ENCODE results near the gene NUDT14.

The NUDT14 gene

GRCh38 chr14:105158794-105159193 is 22.3 kb downstream of the NUDT14 start:
- no peak for DNase-seq

DNA sequence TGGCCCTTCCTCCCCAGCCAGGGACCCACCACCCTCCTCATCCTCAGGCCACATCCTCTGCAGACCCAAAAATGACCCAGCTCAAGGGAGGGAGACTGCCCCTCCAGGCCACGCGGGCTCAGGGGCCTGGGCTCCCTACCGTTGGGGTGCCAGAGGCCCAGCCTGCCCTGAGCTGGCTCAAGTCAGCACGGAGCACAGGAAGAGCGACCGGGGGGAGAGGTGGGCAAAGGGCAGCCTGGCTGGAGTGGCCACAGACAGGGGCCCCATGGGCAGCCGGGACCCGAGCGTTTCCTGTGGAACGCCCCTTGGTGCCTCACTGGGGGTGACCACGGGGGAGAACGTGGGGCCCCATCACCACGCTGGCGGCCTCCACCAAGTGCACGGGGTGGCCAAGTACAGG is 23.2 kb downstream of the NUDT14 start:
- no peak for DNase-seq

GRCh38 chr14:105156414-105157375 is 24.4 kb downstream of the NUDT14 start:
- no peak for DNase-seq

DNA sequence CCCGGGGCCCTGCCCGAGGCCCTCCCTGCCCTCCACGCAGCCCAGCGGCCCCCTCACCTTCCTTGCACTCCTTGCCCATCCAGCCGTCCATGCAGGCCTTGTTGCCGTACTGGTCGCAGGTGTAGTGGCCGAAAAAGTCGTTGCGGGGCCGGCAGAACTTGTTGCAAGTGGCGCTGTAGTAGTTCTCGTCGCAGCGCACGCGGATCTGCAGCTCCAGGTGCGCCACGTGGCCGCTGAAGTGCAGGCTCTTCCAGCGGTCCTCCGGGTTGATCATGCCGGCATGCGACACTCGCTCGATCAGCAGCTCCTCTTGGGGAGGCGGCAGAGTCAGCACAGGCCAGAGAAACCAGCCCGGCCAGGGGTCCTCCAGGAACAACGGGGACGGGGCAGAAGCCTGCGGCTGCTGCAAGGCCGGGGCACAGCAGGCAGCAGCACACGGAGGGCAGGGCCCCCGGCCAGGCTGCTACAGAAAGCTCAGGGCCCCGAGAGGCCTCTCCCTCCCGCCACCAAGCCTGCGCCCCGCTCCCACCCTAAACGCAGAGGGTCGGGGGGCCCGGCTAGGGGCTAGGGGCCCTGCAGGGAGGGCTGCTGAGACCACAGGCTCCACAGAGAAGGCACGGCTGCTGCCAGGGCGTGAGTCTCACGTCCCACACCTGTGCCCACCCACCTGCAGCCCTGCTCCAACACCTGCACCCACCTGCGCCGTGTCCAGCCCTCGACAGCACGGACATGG is 25.3 kb downstream of the NUDT14 start:
- no peak for DNase-seq

DNA sequence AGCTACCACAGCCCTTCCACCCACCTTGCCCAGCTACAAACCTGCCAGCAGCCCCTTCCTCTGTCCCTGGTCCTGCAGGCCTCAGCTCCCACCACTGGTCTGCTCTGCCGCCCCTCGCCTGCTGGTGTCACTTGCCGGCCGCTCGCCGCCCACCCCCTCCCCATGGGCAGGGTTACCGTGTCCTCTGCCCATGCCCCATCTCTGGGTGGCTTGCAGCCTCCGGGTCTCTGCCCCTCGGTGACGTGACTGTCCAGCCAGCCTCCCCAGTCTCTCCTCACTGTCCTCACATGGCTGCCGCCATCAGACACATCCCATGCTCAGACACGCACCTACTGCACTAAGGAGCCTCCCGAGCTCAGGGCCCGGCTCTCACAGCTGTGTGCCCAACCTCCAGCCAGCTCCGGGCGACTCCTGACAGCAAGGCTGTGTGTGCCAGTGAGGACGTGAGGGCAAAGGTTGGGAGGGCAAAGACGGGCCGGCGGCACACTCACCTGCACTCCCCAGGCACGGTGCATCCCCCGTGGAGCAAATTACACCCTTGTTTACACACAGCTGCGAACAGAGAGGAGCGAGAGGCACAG is 26.0 kb downstream of the NUDT14 start:
- no peak for DNase-seq

DNA sequence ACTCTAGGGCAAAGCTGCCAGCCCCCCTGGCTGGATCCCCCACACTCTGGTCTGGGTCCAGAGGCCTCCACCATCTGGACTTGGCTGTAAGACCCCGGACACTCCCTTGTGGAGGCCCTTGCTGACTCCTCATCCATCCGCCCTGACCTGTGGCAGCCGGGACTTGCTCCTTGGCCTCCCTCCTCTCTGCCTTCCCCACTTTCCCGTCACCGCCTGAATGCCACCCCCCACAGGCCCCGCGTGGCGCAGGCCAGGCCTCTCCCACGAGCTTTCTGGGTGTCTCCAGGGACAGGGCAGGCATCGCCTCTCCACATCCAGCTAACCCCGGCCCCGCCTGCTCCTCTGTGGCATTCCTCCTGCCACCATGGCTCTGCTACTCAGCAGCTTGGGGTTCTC is 26.6 kb downstream of the NUDT14 start:
- DNase-seq, result no peak

DNA sequence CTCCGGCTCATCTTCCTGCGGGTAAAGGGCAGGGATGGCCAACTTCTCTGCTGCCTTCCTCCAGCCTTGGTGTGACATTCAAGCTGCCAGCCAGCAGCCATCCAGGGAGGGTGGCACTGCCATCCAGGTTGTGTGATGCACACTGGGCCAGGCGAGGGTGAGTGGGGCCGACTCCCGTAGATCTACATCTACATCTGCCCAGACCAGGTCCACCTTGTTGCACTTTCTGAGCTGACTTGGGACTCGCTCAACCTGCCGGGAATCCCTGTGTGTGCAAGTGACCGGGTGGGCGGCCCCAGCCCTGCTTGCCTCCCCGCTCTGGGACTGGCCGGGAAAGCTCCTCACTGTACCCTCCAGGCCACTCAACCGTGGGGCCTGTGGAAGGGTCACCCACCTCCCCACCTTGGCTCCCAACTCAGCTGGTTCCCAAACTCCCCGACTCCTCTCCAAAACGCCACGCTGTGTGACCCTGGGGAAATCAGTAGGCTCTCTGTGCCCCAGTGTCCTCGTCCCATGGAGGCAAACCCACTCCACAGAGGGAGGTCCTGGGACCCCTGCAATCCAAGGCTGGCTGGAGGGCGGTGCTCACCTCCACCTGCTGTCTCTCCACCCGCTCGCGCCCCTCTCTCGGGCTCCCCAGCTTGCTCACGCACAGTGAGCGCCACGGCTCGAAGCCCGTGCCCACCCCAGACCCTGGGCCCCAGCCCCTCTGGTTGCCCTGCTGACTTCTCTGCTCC is 27.2 kb downstream of the NUDT14 start:
- DNase-seq, result no peak

DNA sequence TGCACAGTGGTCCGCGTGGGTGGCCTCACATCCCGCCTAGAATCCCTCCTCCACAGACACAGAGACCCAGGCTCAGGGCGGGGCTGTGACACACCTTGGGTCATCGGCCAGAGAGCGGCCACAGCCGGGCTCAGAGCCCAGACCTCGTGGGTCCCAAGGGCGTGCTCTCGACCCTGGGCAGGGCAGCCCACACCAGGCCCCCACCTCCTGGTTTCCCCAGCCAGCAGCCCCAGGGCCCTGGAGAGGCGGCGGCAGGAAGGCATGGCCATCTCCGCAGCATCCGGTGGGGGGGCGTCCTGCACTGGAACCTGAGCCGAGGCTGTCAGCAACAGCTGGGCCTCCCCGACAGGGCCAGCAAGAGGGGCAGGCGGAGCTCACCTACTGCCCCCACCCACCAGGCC is 27.8 kb downstream of the NUDT14 start:
- DNase-seq, result no peak

DNA sequence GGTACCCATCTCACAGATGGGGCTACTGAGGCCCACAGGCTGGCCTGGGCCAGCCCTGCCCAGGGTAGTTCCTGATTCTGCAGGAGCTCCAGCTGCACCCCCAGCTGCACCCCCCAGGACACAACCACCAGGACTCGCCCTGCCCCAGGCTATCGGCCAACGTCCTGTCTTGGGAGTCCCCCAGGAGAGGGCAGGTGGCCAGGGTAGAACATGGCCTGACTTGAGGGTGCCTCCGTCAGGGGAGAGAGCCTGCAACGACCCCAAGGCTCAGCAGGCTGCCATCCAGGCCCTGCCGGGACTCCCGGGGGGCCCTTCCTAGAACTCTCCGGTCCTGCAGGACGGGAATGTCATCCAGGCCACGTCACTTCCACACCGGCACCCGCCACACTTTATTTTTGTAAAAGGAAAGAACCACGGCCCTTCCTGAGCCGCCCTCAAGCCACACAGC is 28.3 kb downstream of the NUDT14 start:
- no peak for DNase-seq

DNA sequence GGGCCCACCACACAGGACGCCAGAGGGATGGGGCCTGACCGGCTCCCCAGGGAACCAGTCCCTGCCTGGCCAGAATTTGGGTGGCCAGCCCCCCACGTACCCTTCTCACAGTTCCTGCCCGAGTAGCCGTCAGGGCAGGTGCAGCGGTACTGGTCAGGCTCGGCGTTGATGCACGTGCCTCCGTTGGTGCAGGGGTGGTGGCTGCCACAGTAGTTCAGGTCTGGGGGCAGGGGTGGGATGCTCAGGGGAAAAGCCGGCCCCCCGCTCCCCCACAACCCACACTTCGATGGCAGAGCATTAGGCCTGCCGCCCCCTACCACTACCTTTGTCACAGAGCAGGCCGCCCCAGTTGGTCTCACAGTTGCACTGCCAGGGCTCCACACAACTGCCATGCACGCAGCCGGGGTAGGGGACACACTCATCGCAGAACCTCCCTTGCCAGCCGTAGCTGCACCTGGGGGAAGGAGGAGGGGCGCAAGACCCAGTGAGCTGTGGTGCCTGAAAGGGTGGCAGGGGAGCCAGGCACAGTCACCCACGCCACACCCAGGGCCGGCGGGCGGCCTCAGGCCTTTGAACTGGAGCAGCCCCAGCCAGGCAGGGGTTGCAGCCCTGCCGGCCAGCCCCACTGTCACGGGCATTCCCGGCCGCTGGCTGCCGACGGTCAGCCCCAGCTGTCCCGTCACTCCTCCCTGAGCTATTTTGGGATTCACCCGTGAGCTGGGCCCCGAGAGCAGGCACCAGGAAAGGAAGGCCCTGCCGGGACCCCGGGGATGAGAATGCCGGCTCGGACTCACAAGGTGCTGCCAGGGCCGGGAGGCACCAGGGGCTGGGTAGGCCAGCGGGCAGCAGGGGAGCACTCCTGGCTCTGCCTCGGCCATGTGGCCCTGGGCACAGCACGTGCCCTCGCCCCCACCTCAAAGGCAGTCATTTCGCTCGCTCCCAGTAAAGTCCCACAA is 29.0 kb downstream of the NUDT14 start:
- peak in 1 of 4 experiments; percentile 2 for DNase-seq

GRCh38 chr14:105151084-105151837 is 29.9 kb downstream of the NUDT14 start:
- DNase-seq, result peak in 1 of 4 experiments; percentile 1

- DNase-seq, result no peak
These were observed 30.6 kb downstream of the NUDT14 start for GRCh38 chr14:105150368-105151083.

GRCh38 chr14:105150026-105150367 is 31.1 kb downstream of the NUDT14 start:
- DNase-seq, result no peak

DNA sequence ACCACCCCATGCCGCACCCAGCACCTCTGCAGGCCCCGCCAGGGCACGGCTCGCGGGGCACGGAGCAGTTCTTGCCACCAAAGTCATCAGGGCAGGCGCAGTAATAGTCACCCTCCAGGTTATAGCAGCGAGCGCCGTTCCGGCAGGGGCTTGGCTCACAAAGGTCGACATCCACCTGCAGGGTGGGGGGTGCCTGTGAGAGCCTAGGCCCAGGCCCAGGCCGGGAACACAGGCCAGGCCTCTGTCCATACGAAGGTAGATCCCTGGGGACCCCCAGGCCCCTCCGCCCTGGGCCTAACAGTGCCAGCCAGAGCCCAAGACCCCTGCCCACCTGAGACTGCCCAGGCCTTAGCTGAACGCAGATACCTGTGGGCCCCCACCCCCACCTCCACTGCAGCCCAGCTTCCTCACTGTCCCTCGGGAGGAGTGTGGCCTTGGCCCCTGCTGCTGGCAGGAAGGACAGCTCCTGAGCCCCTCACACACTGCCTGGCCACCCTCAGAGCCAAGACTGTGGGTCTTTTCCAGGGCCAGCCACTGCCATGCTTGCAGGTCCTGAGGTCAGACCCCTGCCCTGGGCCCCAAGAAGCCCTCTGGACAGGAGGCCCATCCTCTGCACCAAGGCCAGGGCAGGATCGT is 31.8 kb downstream of the NUDT14 start:
- DNase-seq, result no peak

DNA sequence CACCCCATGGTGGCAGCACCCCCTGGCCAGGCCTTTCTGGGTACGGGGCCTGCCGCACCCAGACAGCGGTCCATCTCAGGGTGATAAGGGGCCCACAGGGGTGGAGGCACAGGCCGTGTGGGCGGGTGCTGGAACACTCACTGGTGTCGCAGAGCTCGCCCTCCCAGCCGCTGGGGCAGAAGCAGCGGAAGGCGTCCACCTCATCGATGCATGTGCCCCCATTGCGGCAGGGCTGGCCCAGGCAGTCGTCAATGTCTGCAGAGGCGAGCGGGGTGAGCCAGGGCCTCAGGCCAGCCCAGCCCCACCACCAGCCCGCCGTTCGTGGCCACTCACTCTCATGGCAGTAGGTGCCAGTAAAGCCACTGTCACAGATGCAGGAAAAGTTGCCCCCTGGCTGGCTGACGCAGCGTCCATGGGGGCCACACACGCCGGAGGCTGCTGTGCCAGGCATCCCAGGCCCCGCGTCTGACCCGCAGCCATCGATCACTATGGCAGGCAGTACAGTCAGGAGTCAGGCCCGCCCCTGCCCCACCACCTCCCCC is 32.4 kb downstream of the NUDT14 start:
- DNase-seq, result no peak

DNA sequence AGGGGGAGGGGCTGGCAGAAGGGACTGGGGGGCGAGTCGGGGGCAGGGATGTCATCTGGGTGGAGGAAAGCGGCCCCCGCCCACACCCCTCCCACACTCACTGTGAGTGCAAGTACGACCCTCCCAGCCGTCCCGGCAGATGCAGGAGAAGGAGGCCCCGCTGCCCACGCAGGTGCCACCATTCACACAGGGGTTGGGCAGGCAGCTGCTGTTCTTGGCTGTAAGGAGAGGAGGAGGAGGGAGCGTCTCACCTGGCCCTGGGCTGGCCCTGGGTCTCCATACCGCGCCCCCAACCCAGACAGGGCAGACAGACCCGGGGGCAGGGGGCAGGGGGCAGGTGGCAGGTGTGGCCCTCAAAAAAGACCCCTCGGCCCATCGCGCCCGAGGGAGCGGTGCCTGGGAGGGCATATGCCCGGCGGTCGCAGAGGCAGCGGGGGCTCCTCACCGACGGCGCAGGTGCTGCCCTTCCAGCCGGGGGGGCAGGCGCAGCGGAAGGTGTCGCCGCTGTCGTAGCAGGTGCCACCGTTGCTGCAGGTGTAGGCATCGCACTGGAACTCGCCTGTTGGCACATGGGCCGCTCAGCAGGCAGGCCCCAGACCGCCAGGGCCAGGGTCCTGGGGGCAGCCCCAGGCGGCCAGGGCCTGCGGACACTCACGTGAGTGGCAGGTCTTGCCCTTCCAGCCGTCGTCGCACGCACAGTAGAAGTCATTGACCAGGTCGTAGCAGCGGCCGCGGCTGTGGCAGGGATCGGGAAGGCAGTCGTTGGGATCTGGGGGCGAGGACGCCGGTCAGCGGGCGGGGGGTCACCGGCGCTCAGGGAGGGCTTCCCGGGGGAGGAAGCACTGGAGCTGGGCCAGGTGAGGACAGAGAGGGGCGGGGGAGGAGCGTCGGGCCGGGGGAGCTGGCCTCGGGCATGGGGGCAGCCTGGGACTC is 33.2 kb downstream of the NUDT14 start:
- DNase-seq, result no peak

GRCh38 chr14:105146976-105147635 is 34.0 kb downstream of the NUDT14 start:
- no peak for DNase-seq
